Transverse colon (tissue), 4 donors: Measurements from ENCODE around the gene PDGFD. TPM values are rescaled to one million over a fixed set of nuclear protein-coding genes. Genes with fewer than 3 reads are reported as not detected.

ENCODE experiments used
- DNase-seq: peaks from one replicate; pipeline ENCODE4 v3.0.0-alpha.2; 2019
- H3K27ac ChIP-seq, 4 donors: fragments of 200-600 bp; sonication (generic); 2 replicates each; pipeline ENCODE4 v1.5.1; 2016 to 2018; ENCODE audit warnings: inconsistent platforms in 4 of 4
- H3K27me3 ChIP-seq: fragments of 200-600 bp; sonication (generic); 2 replicates; pipeline ENCODE4 v1.5.1; 2017; ENCODE audit warnings: inconsistent platforms
- H3K36me3 ChIP-seq, 4 donors: fragments of 200-600 bp; sonication (generic); 2 replicates each; pipeline ENCODE4 v1.5.1; 2017 to 2019; ENCODE audit warnings: inconsistent platforms in 4 of 4
- H3K4me1 ChIP-seq, 4 donors: fragments of 200-600 bp; sonication (generic); 2 replicates each; pipeline ENCODE4 v1.5.1; 2017 to 2020; ENCODE audit warnings: inconsistent platforms in 4 of 4
- H3K4me3 ChIP-seq, 4 donors: fragments of 200-600 bp; sonication (generic); 1 replicate in 1 of 4; 2 replicates in 3 of 4; pipeline versions ENCODE4 v1.5.1 to v1.6.1; 2017 to 2019; ENCODE audit warnings: inconsistent platforms in 4 of 4
- H3K9me3 ChIP-seq, 2 donors: fragments of 200-600 bp; sonication (generic); 2 replicates each; pipeline ENCODE4 v1.5.1; 2017 to 2019; ENCODE audit warnings: inconsistent platforms in 2 of 2
- CTCF ChIP-seq, 5 experiments: fragments of 200-600 bp in 3 of 5; fragments of 450-650 bp in 2 of 5; sonication (generic) in 3 of 5; IDR thresholded peaks; 1 replicate in 2 of 5; 2 replicates in 3 of 5; pipeline ENCODE4 v1.5.1; 2016 to 2017; ENCODE audit warnings: antibody characterized with exemption in 5 of 5, inconsistent platforms in 3 of 5, mild to moderate bottlenecking in 2 of 5, moderate library complexity in 1 of 5
- EP300 ChIP-seq: sonication (generic); formaldehyde crosslinking; IDR thresholded peaks from one replicate; pipeline ENCODE4 v1.6.1; 2017; ENCODE audit warnings: antibody characterized with exemption, low read depth
- POLR2A ChIP-seq: fragments of 450-650 bp; IDR thresholded peaks from one replicate; pipeline ENCODE4 v1.6.1; 2016; ENCODE audit warnings: antibody characterized with exemption, mild to moderate bottlenecking, moderate library complexity
- POLR2AphosphoS5 ChIP-seq, 3 donors: sonication (generic); formaldehyde crosslinking; IDR thresholded peaks; one replicate each; pipeline ENCODE4 v1.6.1; 2016; ENCODE audit warnings: antibody characterized with exemption in 3 of 3
- WGBS, 2 donors: methylation state at CpG; one replicate each; pipeline ENCODE4 v1.1.5; 2018; ENCODE audit warnings: low coverage in 1 of 2; 5-methylcytosine and 5-hydroxymethylcytosine counted together
- in situ Hi-C, 4 donors: fragments of 200-750 bp; cut with MboI; loops; one replicate each; pipeline versions ENCODE4 v1.15.0 to v1.15.1; 2017; ENCODE audit warnings: low sequenced_read_pairs in 3 of 4, low pct_ligation_motif_present in 1 of 4, low pct_unique_long_range_greater_than_20kb in 1 of 4
- intact Hi-C: fragments of 100-400 bp; cut with DNase I; formaldehyde crosslinking; loops from one replicate; pipeline ENCODE4 v1.15.1; 2023; ENCODE audit warnings: low total_unique reads
- total RNA-seq, 4 donors: library from RNA; depleted of rRNA; stranded (reverse); fragments of >200 nt; gene quantifications; one replicate each; pipeline ENCODE4 v1.1.0, GENCODE V29; 2016

The PDGFD gene
- total RNA-seq, 4 donors from 2014 or later, result 2.3 to 6.0 (median 3.8) TPM; not detected in 1

GRCh38 chr11:103907548-103908455 is 256.1 kb downstream of the PDGFD start:
- Histone ChIP-seq H3K4me1 (no peaks in the 10 kb centered on the region), H3K9me3 (no peaks in the 10 kb centered on the region), H3K27me3 (no peaks in the 10 kb centered on the region), H3K4me3 (no peak overlapping the region), H3K36me3 (no peaks in the 10 kb centered on the region), H3K27ac (no peak overlapping the region)
- TF ChIP-seq POLR2AphosphoS5 (IDR thresholded peaks at IDR 0.05) (no peak), POLR2A (no peak), CTCF (IDR thresholded peaks at IDR 0.05) (no peak), EP300 (no peak)
- intact Hi-C loops, result no loop called here
- in situ Hi-C loops, result no loop called here
- 56 to 67% methylated on average over 2 to 3 of the region's 3 CpGs for WGBS, 2 donors
- DNase-seq, result no peak

GRCh38 chr11:103907136-103907535 is 256.8 kb downstream of the PDGFD start:
- no peaks in the 10 kb centered on the region for H3K9me3 ChIP-seq
- H3K4me3 ChIP-seq, result no peak overlapping the region
- H3K27ac ChIP-seq, result no peak overlapping the region
- H3K27me3 ChIP-seq, result no peaks in the 10 kb centered on the region
- 79 to 86% methylated on average over 4 of the region's 4 CpGs for WGBS, 2 donors
- TF ChIP-seq POLR2AphosphoS5 (IDR thresholded peaks at IDR 0.05) (no peak), POLR2A (no peak), EP300 (no peak), CTCF (IDR thresholded peaks at IDR 0.05) (no peak)
- DNase-seq, result no peak
- no peaks in the 10 kb centered on the region for H3K4me1 ChIP-seq
- in situ Hi-C loops (no loop called here), intact Hi-C loops (no loop called here)
- H3K36me3 ChIP-seq, result no peaks in the 10 kb centered on the region

GRCh38 chr11:103906291-103906867 is 257.6 kb downstream of the PDGFD start:
- no peak overlapping the region for H3K27ac ChIP-seq
- H3K4me3 ChIP-seq, result no peak overlapping the region
- in situ Hi-C loops (no loop called here), intact Hi-C loops (no loop called here)
- no peaks in the 10 kb centered on the region for H3K27me3 ChIP-seq
- 58 to 93% methylated on average over 1 of the region's 1 CpG for WGBS, 2 donors
- no peaks in the 10 kb centered on the region for H3K9me3 ChIP-seq
- DNase-seq, result no peak
- H3K4me1 ChIP-seq, result no peaks in the 10 kb centered on the region
- no peaks in the 10 kb centered on the region for H3K36me3 ChIP-seq
- TF ChIP-seq CTCF (IDR thresholded peaks at IDR 0.05), result no peak
- no peak for TF ChIP-seq POLR2AphosphoS5 (IDR thresholded peaks at IDR 0.05)
- TF ChIP-seq POLR2A, result no peak
- no peak for TF ChIP-seq EP300

GRCh38 chr11:103904324-103904667 is 259.7 kb downstream of the PDGFD start:
- Histone ChIP-seq H3K4me3 (no peak overlapping the region), H3K4me1 (no peaks in the 10 kb centered on the region), H3K27me3 (no peaks in the 10 kb centered on the region), H3K9me3 (no peaks in the 10 kb centered on the region), H3K36me3 (no peaks in the 10 kb centered on the region), H3K27ac (peak overlapping the region in 1 of 4 donors; percentile 27)
- WGBS, 2 donors, result 77 to 100% methylated on average over 3 of the region's 3 CpGs
- in situ Hi-C loops, result no loop called here
- no peak for DNase-seq
- TF ChIP-seq POLR2A (no peak), EP300 (no peak), CTCF (IDR thresholded peaks at IDR 0.05) (no peak), POLR2AphosphoS5 (IDR thresholded peaks at IDR 0.05) (no peak)
- intact Hi-C loops, result no loop called here
